AG09319 (cell line): ENCODE measurements around the gene SLAMF7.

Experiments
- DNase-seq: peaks from one replicate; pipeline ENCODE4 v3.0.0-alpha.2; 2010; ENCODE audit warnings: low read depth; ENCODE audit errors: extremely low read depth
- CTCF ChIP-seq: IDR thresholded peaks from 2 replicates; pipeline ENCODE4 v1.5.1; 2011; ENCODE audit warnings: low read depth, mild to moderate bottlenecking, inconsistent platforms, low read length, moderate library complexity

Gene SLAMF7

GRCh38 chr1:160755911-160756848 is 17.1 kb downstream of the SLAMF7 start:
- DNase-seq: no peak
- TF ChIP-seq CTCF: no peak

- DNase-seq: no peak
- no peak for TF ChIP-seq CTCF
These were observed 17.8 kb downstream of the SLAMF7 start for GRCh38 chr1:160756849-160757201.

- TF ChIP-seq CTCF: no peak
These were observed 19.5 kb downstream of the SLAMF7 start for GRCh38 chr1:160758521-160758920.

GRCh38 chr1:160759740-160760139 is 20.7 kb downstream of the SLAMF7 start:
- no peak for DNase-seq
- no peak for TF ChIP-seq CTCF

More at GRCh38 chr1:160758521-160758920, 19.5 kb downstream of the SLAMF7 start:
- no peak for DNase-seq

- DNase-seq: no peak
- TF ChIP-seq CTCF: no peak
These were observed 22.0 kb downstream of the SLAMF7 start for GRCh38 chr1:160761046-160761445.

GRCh38 chr1:160761886-160762285 is 22.8 kb downstream of the SLAMF7 start:
- no peak for DNase-seq
- TF ChIP-seq CTCF: no peak

GRCh38 chr1:160763993-160764392 is 24.9 kb downstream of the SLAMF7 start:
- TF ChIP-seq CTCF: no peak
- no peak for DNase-seq
